ENCODE results near the gene AMZ1. TPM values are rescaled to one million over a fixed set of nuclear protein-coding genes. Genes with fewer than 3 reads are reported as not detected.
"Not testable (repeated sequence)": the region's sequence is repeated elsewhere in the genome, so short reads cannot be mapped to it uniquely, and the experiment has no call there.

AMZ1 gene
- total RNA-seq, 1 donor: 0.36 TPM

- no peak for DNase-seq (ENCODE audit: low read depth)
Measured at GRCh38 chr7:2726316-2727018, 38.5 kb downstream of the AMZ1 start.

GRCh38 chr7:2727206-2727605 lies 39.2 kb downstream of the AMZ1 start:
- not testable (repeated sequence) for DNase-seq (ENCODE audit: low read depth); H3K4me3 ChIP-seq (ENCODE audit: low read depth, low read length)

More at GRCh38 chr7:2726316-2727018, 38.5 kb downstream of the AMZ1 start:
- no peak for TF ChIP-seq CTCF (IDR thresholded peaks at IDR 0.05; ENCODE audit: insufficient read depth, low read length)
- H3K4me3 ChIP-seq (ENCODE audit: low read depth, low read length): no peak overlapping the region

GRCh38 chr7:2728316-2729030 lies 40.5 kb downstream of the AMZ1 start:
- no peak for DNase-seq (ENCODE audit: low read depth)
- H3K4me3 ChIP-seq (ENCODE audit: low read depth, low read length): no peak overlapping the region
- TF ChIP-seq CTCF (IDR thresholded peaks at IDR 0.05; ENCODE audit: insufficient read depth, low read length): no peak

- no peak for DNase-seq (ENCODE audit: low read depth)
- H3K4me3 ChIP-seq (ENCODE audit: low read depth, low read length): no peak overlapping the region
Measured at GRCh38 chr7:2729031-2729892, 41.3 kb downstream of the AMZ1 start.

GRCh38 chr7:2729893-2730716 lies 42.1 kb downstream of the AMZ1 start:
- no peak overlapping the region for H3K4me3 ChIP-seq (ENCODE audit: low read depth, low read length)
- no peak for DNase-seq (ENCODE audit: low read depth)
- TF ChIP-seq CTCF (IDR thresholded peaks at IDR 0.05; ENCODE audit: insufficient read depth, low read length): no peak

More at GRCh38 chr7:2729031-2729892, 41.3 kb downstream of the AMZ1 start:
- no peak for TF ChIP-seq CTCF (IDR thresholded peaks at IDR 0.05; ENCODE audit: insufficient read depth, low read length)

GRCh38 chr7:2730846-2731770 lies 43.1 kb downstream of the AMZ1 start:
- H3K4me3 ChIP-seq (ENCODE audit: low read depth, low read length): no peak overlapping the region
- TF ChIP-seq CTCF (IDR thresholded peaks at IDR 0.05; ENCODE audit: insufficient read depth, low read length): no peak
- DNase-seq (ENCODE audit: low read depth): no peak

Data from fibroblast of the aortic adventitia (primary cell).